CD4-positive, alpha-beta T cell (primary cell): ENCODE measurements around the gene OR1I1. TPM values are rescaled to one million over a fixed set of nuclear protein-coding genes. Genes with fewer than 3 reads are reported as not detected.

Source experiments
- ATAC-seq: fragments of 200-7000 bp; cut with Tn5 transposase; one replicate; pipeline ENCODE4 v1.10.0; 2022; ENCODE audit warnings: mild to moderate bottlenecking; ENCODE audit not compliant: poor library complexity
- CTCF ChIA-PET: fragments of 350-600 bp; sonication (Branson Sonifier 250); formaldehyde crosslinking; loops from one replicate; lab custom pipeline; 2021; ENCODE audit warnings: antibody characterized with exemption, inconsistent platforms; lab: Charles Lee
- POLR2A ChIA-PET: fragments of 350-600 bp; sonication (Branson Sonifier 250); formaldehyde crosslinking; loops from one replicate; lab custom pipeline; 2021; ENCODE audit warnings: antibody characterized with exemption, inconsistent platforms; lab: Charles Lee
- DNase-seq, 14 experiments: peaks; one replicate each; pipeline ENCODE4 v3.0.0-alpha.2; 2013 to 2020; ENCODE audit warnings: mixed read lengths in 2 of 14
- H3K27ac ChIP-seq, 2 donors: one replicate each; pipeline versions ENCODE4 v1.5.1 to v1.7.0; 2013; ENCODE audit warnings: low read length in 2 of 2, low read depth in 1 of 2, mild to moderate bottlenecking in 1 of 2
- H3K27me3 ChIP-seq, 2 experiments: 1 replicate in 1 of 2; 2 replicates in 1 of 2; pipeline versions ENCODE4 v1.6.1 to v1.7.0; 2013; ENCODE audit warnings: low read length in 2 of 2, control low read depth in 1 of 2, mild to moderate bottlenecking in 1 of 2, moderate library complexity in 1 of 2; ENCODE audit not compliant: insufficient read depth in 2 of 2, control insufficient read depth in 1 of 2
- H3K36me3 ChIP-seq: one replicate; pipeline ENCODE4 v1.6.1; 2013; ENCODE audit warnings: low read length, control low read depth; ENCODE audit not compliant: insufficient read depth
- H3K4me1 ChIP-seq: one replicate; pipeline ENCODE4 v1.6.1; 2013; ENCODE audit warnings: low read length, control low read depth; ENCODE audit not compliant: insufficient read depth
- H3K4me3 ChIP-seq: one replicate; pipeline ENCODE4 v1.5.1; 2013; ENCODE audit warnings: mild to moderate bottlenecking, low read length, moderate library complexity
- H3K9me3 ChIP-seq, 2 experiments: 1 replicate in 1 of 2; 2 replicates in 1 of 2; pipeline versions ENCODE4 v1.6.1 to v1.7.0; 2013; ENCODE audit warnings: low read length in 2 of 2, mild to moderate bottlenecking in 2 of 2, control low read depth in 1 of 2, moderate library complexity in 1 of 2; ENCODE audit not compliant: control insufficient read depth in 1 of 2, insufficient read depth in 1 of 2
- H3K27ac Mint-ChIP-seq: one replicate; pipeline ENCODE4 v1.8.0; 2020; ENCODE audit warnings: mixed read lengths
- H3K27me3 Mint-ChIP-seq: one replicate; pipeline ENCODE4 v1.8.0; 2021; ENCODE audit warnings: mixed read lengths
- H3K36me3 Mint-ChIP-seq: one replicate; pipeline ENCODE4 v1.8.0; 2021; ENCODE audit warnings: low read depth, mixed read lengths
- H3K4me1 Mint-ChIP-seq: one replicate; pipeline ENCODE4 v1.8.0; 2021; ENCODE audit warnings: low read depth, mixed read lengths
- H3K4me3 Mint-ChIP-seq: one replicate; pipeline ENCODE4 v1.8.0; 2020; ENCODE audit warnings: mild to moderate bottlenecking, mixed read lengths
- H3K9me3 Mint-ChIP-seq: one replicate; pipeline ENCODE4 v1.8.0; 2020; ENCODE audit warnings: mixed read lengths
- intact Hi-C, 2 experiments: fragments of 100-400 bp; cut with DNase I in 1 of 2; cut with micrococcal nuclease in 1 of 2; formaldehyde crosslinking; loops; one replicate each; pipeline versions ENCODE4 v1.15.1 to v1.9.0; 2023 to 2025; cut with DNase I, micrococcal nuclease
- polyA plus RNA-seq, 2 donors: library from polyadenylated mRNA; unstranded; fragments of 120-200 nt; gene quantifications; one replicate each; pipeline ENCODE4 v1.2.1, GENCODE V29; 2013
- total RNA-seq, 174 experiments: library from RNA in 2 of 174; stranded (reverse) in 2 of 174; gene quantifications; one replicate each; pipeline ENCODE4 v1.2.3 and lab custom pipeline; 2021 to 2026
- TF ChIP-seq, protein P1 (sequence below): fragments of 200-600 bp; IDR thresholded peaks from one replicate; pipeline ENCODE4 v1.8.0; 2022; ENCODE audit warnings: antibody characterized with exemption, mild to moderate bottlenecking

OR1I1 gene
- total RNA-seq (not detected), total RNA-seq (lab: John Stamatoyannopoulos, UW) (0 to 0.16 (median 0) reads per million in 172 experiments)
- polyA plus RNA-seq (2013, experiment 1 of 2): not detected
- not detected for polyA plus RNA-seq (2013, experiment 2 of 2)

DNA sequence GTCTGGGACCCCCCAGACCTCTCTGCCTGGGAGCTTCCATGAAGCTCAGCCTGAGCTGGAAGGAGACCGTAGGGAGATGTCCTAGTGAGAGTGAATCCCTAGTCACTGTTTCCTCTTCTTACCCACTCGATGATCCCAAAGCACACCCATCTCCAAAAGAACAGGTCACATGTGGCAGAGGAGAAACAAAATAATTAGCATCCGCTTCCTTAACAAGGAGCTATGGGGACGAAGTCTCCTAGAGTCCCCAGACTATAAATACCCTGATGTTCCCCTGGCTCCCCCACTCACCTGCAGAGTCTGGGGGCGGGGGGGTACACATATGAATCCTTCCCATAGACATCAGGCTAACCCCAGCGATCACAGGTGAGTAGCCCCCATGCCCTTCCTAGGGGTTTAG lies at the start of gene OR1I1:
TSS of gene OR1I1 (plus strand) at position 301 of the 400 bp plus-strand sequence. CDS start 4,855 bp downstream, outside the sequence.
- CTCF ChIA-PET: interaction anchor here (0.9 kb wide), 1 partner anchor 10 kb away, joined by 3 read pairs; no protein-coding TSS in a partner anchor
- ATAC-seq (no peak), DNase-seq (no peak)
- Mint-ChIP-seq H3K9me3 (no peaks in the 10 kb centered on the region), H3K36me3 (no peaks in the 10 kb centered on the region), H3K27ac (no peak within 1 kb of the TSS), H3K4me3 (no peak within 1 kb of the TSS), H3K27me3 (peaks cover 42% of the 10 kb centered on the region), H3K4me1 (no peaks in the 10 kb centered on the region)
- H3K27me3 ChIP-seq: peaks cover 4% of the 10 kb centered on the region in 2 experiments
- TF ChIP-seq, protein P1, sequence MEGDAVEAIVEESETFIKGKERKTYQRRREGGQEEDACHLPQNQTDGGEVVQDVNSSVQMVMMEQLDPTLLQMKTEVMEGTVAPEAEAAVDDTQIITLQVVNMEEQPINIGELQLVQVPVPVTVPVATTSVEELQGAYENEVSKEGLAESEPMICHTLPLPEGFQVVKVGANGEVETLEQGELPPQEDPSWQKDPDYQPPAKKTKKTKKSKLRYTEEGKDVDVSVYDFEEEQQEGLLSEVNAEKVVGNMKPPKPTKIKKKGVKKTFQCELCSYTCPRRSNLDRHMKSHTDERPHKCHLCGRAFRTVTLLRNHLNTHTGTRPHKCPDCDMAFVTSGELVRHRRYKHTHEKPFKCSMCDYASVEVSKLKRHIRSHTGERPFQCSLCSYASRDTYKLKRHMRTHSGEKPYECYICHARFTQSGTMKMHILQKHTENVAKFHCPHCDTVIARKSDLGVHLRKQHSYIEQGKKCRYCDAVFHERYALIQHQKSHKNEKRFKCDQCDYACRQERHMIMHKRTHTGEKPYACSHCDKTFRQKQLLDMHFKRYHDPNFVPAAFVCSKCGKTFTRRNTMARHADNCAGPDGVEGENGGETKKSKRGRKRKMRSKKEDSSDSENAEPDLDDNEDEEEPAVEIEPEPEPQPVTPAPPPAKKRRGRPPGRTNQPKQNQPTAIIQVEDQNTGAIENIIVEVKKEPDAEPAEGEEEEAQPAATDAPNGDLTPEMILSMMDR: no peak
- no peaks in the 10 kb centered on the region for H3K36me3 ChIP-seq
- POLR2A ChIA-PET: interaction anchor here (0.6 kb wide), 1 partner anchor 149 kb away, joined by 3 read pairs; no protein-coding TSS in a partner anchor
- intact Hi-C loops: no loop called here
- no peak within 1 kb of the TSS for H3K27ac ChIP-seq
- H3K4me3 ChIP-seq: no peak within 1 kb of the TSS
- no peaks in the 10 kb centered on the region for H3K9me3 ChIP-seq
- H3K4me1 ChIP-seq: no peaks in the 10 kb centered on the region

DNA sequence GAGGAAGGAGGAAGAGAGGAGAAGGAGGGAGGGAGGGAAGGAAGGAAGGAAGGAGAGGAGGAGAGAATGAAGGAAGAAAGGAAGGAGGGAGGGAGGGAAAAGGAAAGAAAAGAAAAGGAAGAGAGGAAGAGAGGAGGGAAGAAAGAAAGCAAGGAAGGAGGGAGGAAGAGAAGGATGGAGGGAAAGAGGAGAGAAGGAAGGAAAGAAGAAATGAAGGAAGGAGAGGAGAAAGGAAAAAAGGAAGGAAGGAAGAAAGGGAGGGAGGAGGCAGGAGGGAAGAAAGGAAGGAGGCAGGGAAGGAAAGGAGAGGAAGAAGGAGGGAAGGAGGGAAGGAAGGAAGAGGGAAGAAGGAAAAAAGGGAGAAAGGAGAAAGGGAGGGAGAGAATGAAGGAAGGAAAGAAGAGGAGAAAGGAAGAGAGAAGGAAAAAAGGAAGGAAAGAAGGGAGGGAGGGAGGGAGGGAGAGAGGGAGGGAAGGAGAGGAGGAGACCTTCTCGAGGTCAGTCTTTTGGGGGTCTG lies 46.2 kb upstream of the OR1I1 start:
- ChIA-PET POLR2A (no interaction called here), CTCF (no interaction called here)
- H3K27me3 ChIP-seq: peaks cover 11 to 20% of the 10 kb centered on the region in 2 experiments
- no peaks in the 10 kb centered on the region for H3K36me3 Mint-ChIP-seq
- H3K27ac ChIP-seq: no peak overlapping the region
- H3K4me3 ChIP-seq: no peak overlapping the region
- H3K36me3 ChIP-seq: no peaks in the 10 kb centered on the region
- no peak overlapping the region for H3K4me3 Mint-ChIP-seq
- ATAC-seq: no peak
- H3K4me1 ChIP-seq: no peaks in the 10 kb centered on the region
- no peak overlapping the region for H3K27ac Mint-ChIP-seq
- H3K27me3 Mint-ChIP-seq: peaks cover 50% of the 10 kb centered on the region
- DNase-seq: no peak
- H3K4me1 Mint-ChIP-seq: no peaks in the 10 kb centered on the region
- TF ChIP-seq, protein P1: no peak
- intact Hi-C loops: no loop called here
- no peaks in the 10 kb centered on the region for H3K9me3 ChIP-seq
- H3K9me3 Mint-ChIP-seq: no peaks in the 10 kb centered on the region

DNA sequence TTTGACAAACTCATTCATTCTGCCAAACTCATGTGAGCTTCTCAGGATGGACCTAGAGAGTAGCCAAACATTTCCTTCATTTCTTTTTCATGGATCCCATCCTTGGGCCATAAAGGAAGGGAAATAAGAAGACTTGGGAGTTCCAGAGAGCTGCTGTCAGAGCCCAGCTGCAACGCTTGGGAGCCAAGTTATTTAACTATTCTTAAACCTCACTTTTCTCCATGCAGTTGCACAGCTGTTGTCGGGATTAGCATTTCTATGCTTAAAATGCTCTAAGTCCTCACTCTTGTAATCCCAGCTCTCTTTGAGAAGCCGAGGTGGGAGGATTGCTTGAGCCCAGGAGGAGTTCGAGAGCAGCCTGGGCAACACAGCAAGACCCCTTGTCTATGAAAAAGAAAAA lies 44.4 kb upstream of the OR1I1 start:
- H3K36me3 Mint-ChIP-seq: no peaks in the 10 kb centered on the region

More for the DNA sequence above, 44.4 kb upstream of the OR1I1 start:
- TF ChIP-seq, protein P1: no peak
- H3K27me3 Mint-ChIP-seq: peaks cover 45% of the 10 kb centered on the region
- H3K9me3 ChIP-seq: no peaks in the 10 kb centered on the region
- H3K27ac ChIP-seq: no peak overlapping the region
- H3K36me3 ChIP-seq: no peaks in the 10 kb centered on the region
- no peaks in the 10 kb centered on the region for H3K9me3 Mint-ChIP-seq
- CTCF ChIA-PET: interaction anchor here (0.5 kb wide), 1 partner anchor 54 kb away, joined by 4 read pairs; no protein-coding TSS in a partner anchor
- peaks cover 11 to 24% of the 10 kb centered on the region in 2 experiments for H3K27me3 ChIP-seq
- no peak for ATAC-seq
- no peaks in the 10 kb centered on the region for H3K4me1 Mint-ChIP-seq
- no peaks in the 10 kb centered on the region for H3K4me1 ChIP-seq
- no peak overlapping the region for H3K4me3 Mint-ChIP-seq
- POLR2A ChIA-PET: no interaction called here
- intact Hi-C loops: no loop called here
- H3K27ac Mint-ChIP-seq: no peak overlapping the region
- no peak for DNase-seq
- H3K4me3 ChIP-seq: no peak overlapping the region
